Measurements from ENCODE around the gene GBA2. TPM values are rescaled to one million over a fixed set of nuclear protein-coding genes. Genes with fewer than 3 reads are reported as not detected.

GBA2 gene
- total and polyA plus RNA-seq, 2 donors (not counting 3 experiments of a cell fraction or from before 2014, with no cell fraction given), result 110 to 158 TPM

DNA sequence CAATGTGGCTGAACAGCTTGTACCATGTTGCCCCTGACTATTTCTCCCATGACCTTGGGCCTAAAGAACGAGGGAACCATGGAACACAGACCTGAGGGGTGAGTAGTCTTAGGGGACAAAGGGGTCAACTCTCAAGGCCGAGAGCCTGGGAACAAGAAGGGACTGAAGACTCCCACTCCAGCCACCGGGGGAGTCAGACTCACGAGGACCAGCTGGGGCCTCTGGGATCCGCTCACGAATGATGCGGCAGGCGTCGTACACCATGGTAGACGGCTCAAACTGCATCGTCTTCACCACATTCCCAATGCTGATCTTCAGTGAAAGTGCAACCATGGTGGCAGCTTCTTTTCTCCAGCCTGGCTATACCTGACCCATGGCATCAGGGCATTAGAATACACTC, 23.7 kb downstream of the GBA2 start:
- CTCF ChIA-PET, result no interaction called here

More for the DNA sequence above, 23.7 kb downstream of the GBA2 start:
- Histone ChIP-seq H3K27ac (ENCODE audit: insufficient read depth, low read depth, low read length) (no peak overlapping the region), H2AFZ (ENCODE audit: low read depth, low read length) (no peak overlapping the region), H3K9ac (replicated peaks; ENCODE audit: extremely low read depth, insufficient read depth, low read length) (no peak overlapping the region), H3K4me1 (ENCODE audit: control insufficient read depth, extremely low read depth, insufficient read depth, low read length) (peaks cover 40% of the 10 kb centered on the region), H3K27me3 (ENCODE audit: control insufficient read depth in 2 of 2, insufficient read depth in 2 of 2, low read length in 2 of 2) (no peaks in the 10 kb centered on the region), H3K79me2 (ENCODE audit: control insufficient read depth, insufficient read depth, low read length) (peaks cover 68% of the 10 kb centered on the region), H3K36me3 (ENCODE audit: control insufficient read depth in 2 of 2, extremely low read depth in 1 of 2, insufficient read depth in 2 of 2, low read length in 2 of 2) (peaks cover 34 to 44% of the 10 kb centered on the region in 2 experiments), H3K9me3 (replicated peaks; ENCODE audit: control insufficient read depth, insufficient read depth, low read length) (no peaks in the 10 kb centered on the region), H3K4me3 (replicated peaks in 1 of 3; ENCODE audit: insufficient read depth in 1 of 3, low read depth in 1 of 3, low read length in 3 of 3) (no peak overlapping the region), H3K4me2 (ENCODE audit: insufficient read depth, low read length) (no peak overlapping the region), H4K20me1 (replicated peaks; ENCODE audit: control insufficient read depth, extremely low read depth, insufficient read depth, low read length) (no peaks in the 10 kb centered on the region), H3K9me1 (replicated peaks; ENCODE audit: control insufficient read depth, extremely low read depth, insufficient read depth, low read length) (no peaks in the 10 kb centered on the region)
- dilution Hi-C loops (cut with MboI; ENCODE audit: extremely low pct_ligation_motif_present, low sequenced_read_pairs) (no loop called here), intact Hi-C loops (cut with micrococcal nuclease) (loop anchor here (5.0 kb wide), 1 partner anchor 157 kb away; no protein-coding TSS in a partner anchor)
- TF ChIP-seq JUN (IDR thresholded peaks at IDR 0.05; ENCODE audit: borderline replicate concordance, insufficient read depth, insufficient read length, low read depth) (no peak), POLR2A (IDR thresholded peaks at IDR 0.05; ENCODE audit: low read depth, low read length) (no peak), FOS (IDR thresholded peaks at IDR 0.05; ENCODE audit: borderline replicate concordance, insufficient read depth, low read length) (no peak), EZH2 (IDR thresholded peaks at IDR 0.05; ENCODE audit: borderline replicate concordance, low read depth, low read length, severe bottlenecking) (no peak), MYC (IDR thresholded peaks at IDR 0.05; ENCODE audit: low read depth, low read length) (no peak), GATA2 (IDR thresholded peaks at IDR 0.05; ENCODE audit: insufficient read depth, insufficient read length, low read depth, low read length) (no peak), POLR2AphosphoS5 (IDR thresholded peaks at IDR 0.05; ENCODE audit: insufficient read depth, low read depth, low read length) (no peak)
- TF ChIP-seq, protein P1, sequence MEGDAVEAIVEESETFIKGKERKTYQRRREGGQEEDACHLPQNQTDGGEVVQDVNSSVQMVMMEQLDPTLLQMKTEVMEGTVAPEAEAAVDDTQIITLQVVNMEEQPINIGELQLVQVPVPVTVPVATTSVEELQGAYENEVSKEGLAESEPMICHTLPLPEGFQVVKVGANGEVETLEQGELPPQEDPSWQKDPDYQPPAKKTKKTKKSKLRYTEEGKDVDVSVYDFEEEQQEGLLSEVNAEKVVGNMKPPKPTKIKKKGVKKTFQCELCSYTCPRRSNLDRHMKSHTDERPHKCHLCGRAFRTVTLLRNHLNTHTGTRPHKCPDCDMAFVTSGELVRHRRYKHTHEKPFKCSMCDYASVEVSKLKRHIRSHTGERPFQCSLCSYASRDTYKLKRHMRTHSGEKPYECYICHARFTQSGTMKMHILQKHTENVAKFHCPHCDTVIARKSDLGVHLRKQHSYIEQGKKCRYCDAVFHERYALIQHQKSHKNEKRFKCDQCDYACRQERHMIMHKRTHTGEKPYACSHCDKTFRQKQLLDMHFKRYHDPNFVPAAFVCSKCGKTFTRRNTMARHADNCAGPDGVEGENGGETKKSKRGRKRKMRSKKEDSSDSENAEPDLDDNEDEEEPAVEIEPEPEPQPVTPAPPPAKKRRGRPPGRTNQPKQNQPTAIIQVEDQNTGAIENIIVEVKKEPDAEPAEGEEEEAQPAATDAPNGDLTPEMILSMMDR (IDR thresholded peaks at IDR 0.05; ENCODE audit: extremely low read depth in 1 of 2, insufficient read depth in 1 of 2, low read depth in 1 of 2, low read length in 2 of 2), result no peak
- TF ChIP-seq, protein P2, sequence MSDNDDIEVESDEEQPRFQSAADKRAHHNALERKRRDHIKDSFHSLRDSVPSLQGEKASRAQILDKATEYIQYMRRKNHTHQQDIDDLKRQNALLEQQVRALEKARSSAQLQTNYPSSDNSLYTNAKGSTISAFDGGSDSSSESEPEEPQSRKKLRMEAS (IDR thresholded peaks at IDR 0.05; ENCODE audit: insufficient read depth, insufficient read length), result no peak
- POLR2A ChIA-PET, result no interaction called here
- FAIRE-seq, result no peak
- no TSS peak for BruUV-seq (replicated peaks)
- no peak for DNase-seq (ENCODE audit: low read depth, low spot score)
